Measurements from ENCODE around the gene CDC42.

- TF ChIP-seq EZH2 (IDR thresholded peaks at IDR 0.05; ENCODE audit: low read length, missing control alignments) (no peak), CTCF (conservative IDR thresholded peaks at IDR 0.05 in 1 of 2, IDR thresholded peaks at IDR 0.05 in 1 of 2; ENCODE audit: low read depth in 1 of 2, low read length in 2 of 2) (no peak)
Observed at GRCh38 chr1:22043198-22043769, 9.2 kb upstream of the CDC42 start.
